ENCODE data around the gene SDK1. TPM values are rescaled to one million over a fixed set of nuclear protein-coding genes. Genes with fewer than 3 reads are reported as not detected.

Gene SDK1
- total and polyA plus RNA-seq, 7 experiments from 2014 or later = 0.07 to 2.5 (median 0.54) TPM

- Histone ChIP-seq H3K36me3 (ENCODE audit: control insufficient read depth in 2 of 3, insufficient read depth in 3 of 3, low read length in 3 of 3) (no peaks in the 10 kb centered on the region), H3K27ac (ENCODE audit: low read depth, low read length) (no peak overlapping the region), H3K27me3 (ENCODE audit: control insufficient read depth in 2 of 2, insufficient read depth in 2 of 2, low read length in 2 of 2) (no peaks in the 10 kb centered on the region), H3K9me3 (ENCODE audit: control insufficient read depth in 2 of 3, low read length in 3 of 3) (no peaks in the 10 kb centered on the region), H3K4me1 (ENCODE audit: control insufficient read depth in 2 of 2, insufficient read depth in 2 of 2, low read length in 2 of 2) (no peaks in the 10 kb centered on the region), H3K4me3 (ENCODE audit: low read length) (no peak overlapping the region)
- DNase-seq (no peak), ATAC-seq (no peak)
- H3K27me3 Mint-ChIP-seq = peaks cover 0 to 14% (median 0%) of the 10 kb centered on the region in 5 donors
- no peak overlapping the region for H3K27ac Mint-ChIP-seq
- ChIA-PET CTCF (no interaction called here), POLR2A (no interaction called here)
- no peaks in the 10 kb centered on the region for H3K9me3 Mint-ChIP-seq
- H3K36me3 Mint-ChIP-seq = no peaks in the 10 kb centered on the region
- intact Hi-C loops (cut with micrococcal nuclease) = no loop called here
- no peaks in the 10 kb centered on the region for H3K4me1 Mint-ChIP-seq
- H3K4me3 Mint-ChIP-seq = no peak overlapping the region
Measured at GRCh38 chr7:3345699-3346481, 44.8 kb downstream of the SDK1 start.

GRCh38 chr7:3349126-3349525 is 48.1 kb downstream of the SDK1 start:
- no peak overlapping the region for H3K27ac Mint-ChIP-seq
- Histone ChIP-seq H3K4me3 (ENCODE audit: low read length) (no peak overlapping the region), H3K4me1 (ENCODE audit: control insufficient read depth in 2 of 2, insufficient read depth in 2 of 2, low read length in 2 of 2) (no peaks in the 10 kb centered on the region), H3K36me3 (ENCODE audit: control insufficient read depth in 2 of 3, insufficient read depth in 3 of 3, low read length in 3 of 3) (no peaks in the 10 kb centered on the region), H3K9me3 (ENCODE audit: control insufficient read depth in 2 of 3, low read length in 3 of 3) (no peaks in the 10 kb centered on the region), H3K27ac (ENCODE audit: low read depth, low read length) (no peak overlapping the region), H3K27me3 (ENCODE audit: control insufficient read depth in 2 of 2, insufficient read depth in 2 of 2, low read length in 2 of 2) (no peaks in the 10 kb centered on the region)
- H3K4me3 Mint-ChIP-seq = no peak overlapping the region
- ChIA-PET POLR2A (no interaction called here), CTCF (no interaction called here)
- DNase-seq (no peak), ATAC-seq (no peak)
- H3K4me1 Mint-ChIP-seq = no peaks in the 10 kb centered on the region
- intact Hi-C loops (cut with micrococcal nuclease) = no loop called here
- peaks cover 0 to 13% (median 0%) of the 10 kb centered on the region in 5 donors for H3K27me3 Mint-ChIP-seq
- H3K36me3 Mint-ChIP-seq = no peaks in the 10 kb centered on the region
- H3K9me3 Mint-ChIP-seq = no peaks in the 10 kb centered on the region

- DNase-seq (no peak), ATAC-seq (no peak)
- Histone ChIP-seq H3K27me3 (ENCODE audit: control insufficient read depth in 2 of 2, insufficient read depth in 2 of 2, low read length in 2 of 2) (no peaks in the 10 kb centered on the region), H3K36me3 (ENCODE audit: control insufficient read depth in 2 of 3, insufficient read depth in 3 of 3, low read length in 3 of 3) (no peaks in the 10 kb centered on the region), H3K4me1 (ENCODE audit: control insufficient read depth in 2 of 2, insufficient read depth in 2 of 2, low read length in 2 of 2) (no peaks in the 10 kb centered on the region), H3K4me3 (ENCODE audit: low read length) (no peak overlapping the region), H3K27ac (ENCODE audit: low read depth, low read length) (no peak overlapping the region), H3K9me3 (ENCODE audit: control insufficient read depth in 2 of 3, low read length in 3 of 3) (no peaks in the 10 kb centered on the region)
- H3K4me1 Mint-ChIP-seq = no peaks in the 10 kb centered on the region
- peaks cover 0 to 5% (median 0%) of the 10 kb centered on the region in 5 donors for H3K36me3 Mint-ChIP-seq
- intact Hi-C loops (cut with micrococcal nuclease) = no loop called here
- no peak overlapping the region for H3K27ac Mint-ChIP-seq
- ChIA-PET POLR2A (no interaction called here), CTCF (no interaction called here)
- no peak overlapping the region for H3K4me3 Mint-ChIP-seq
- peaks cover 0 to 12% (median 0%) of the 10 kb centered on the region in 5 donors for H3K27me3 Mint-ChIP-seq
- peaks cover 0 to 2% (median 0%) of the 10 kb centered on the region in 11 donors for H3K9me3 Mint-ChIP-seq
Measured at GRCh38 chr7:3356173-3356572, 55.1 kb downstream of the SDK1 start.

- no peak overlapping the region for H3K4me3 ChIP-seq (ENCODE audit: low read length)
- H3K4me1 ChIP-seq (ENCODE audit: control insufficient read depth in 2 of 2, insufficient read depth in 2 of 2, low read length in 2 of 2) = no peaks in the 10 kb centered on the region
- H3K4me3 Mint-ChIP-seq = no peak overlapping the region
- H3K27ac Mint-ChIP-seq = no peak overlapping the region
- no peak for DNase-seq
- no peaks in the 10 kb centered on the region for H3K9me3 ChIP-seq (ENCODE audit: control insufficient read depth in 2 of 3, low read length in 3 of 3)
- no peaks in the 10 kb centered on the region for H3K27me3 ChIP-seq (ENCODE audit: control insufficient read depth in 2 of 2, insufficient read depth in 2 of 2, low read length in 2 of 2)
- peaks cover 0 to 6% (median 0%) of the 10 kb centered on the region in 5 donors for H3K27me3 Mint-ChIP-seq
- peaks cover 0 to 2% (median 0%) of the 10 kb centered on the region in 11 donors for H3K9me3 Mint-ChIP-seq
- no peaks in the 10 kb centered on the region for H3K4me1 Mint-ChIP-seq
- H3K36me3 ChIP-seq (ENCODE audit: control insufficient read depth in 2 of 3, insufficient read depth in 3 of 3, low read length in 3 of 3) = no peaks in the 10 kb centered on the region
- POLR2A ChIA-PET = interaction anchor here (1.0 kb wide), 1 partner anchor 9 kb away, joined by 4 read pairs; no protein-coding TSS in a partner anchor
- CTCF ChIA-PET = no interaction called here
- intact Hi-C loops (cut with micrococcal nuclease) = no loop called here
- peaks cover 0 to 5% (median 0%) of the 10 kb centered on the region in 5 donors for H3K36me3 Mint-ChIP-seq
- no peak overlapping the region for H3K27ac ChIP-seq (ENCODE audit: low read depth, low read length)
- no peak for ATAC-seq
Measured at GRCh38 chr7:3358991-3359390, 57.9 kb downstream of the SDK1 start.

GRCh38 chr7:3367261-3367660 is 66.2 kb downstream of the SDK1 start:
- no peaks in the 10 kb centered on the region for H3K27me3 ChIP-seq (ENCODE audit: control insufficient read depth in 2 of 2, insufficient read depth in 2 of 2, low read length in 2 of 2)
- no peaks in the 10 kb centered on the region for H3K4me1 ChIP-seq (ENCODE audit: control insufficient read depth in 2 of 2, insufficient read depth in 2 of 2, low read length in 2 of 2)
- no peak overlapping the region for H3K4me3 ChIP-seq (ENCODE audit: low read length)
- no peak overlapping the region for H3K4me3 Mint-ChIP-seq
- H3K27ac ChIP-seq (ENCODE audit: low read depth, low read length) = no peak overlapping the region
- CTCF ChIA-PET = no interaction called here
- no peak for DNase-seq
- H3K9me3 Mint-ChIP-seq = peaks cover 0 to 2% (median 0%) of the 10 kb centered on the region in 11 donors
- H3K9me3 ChIP-seq (ENCODE audit: control insufficient read depth in 2 of 3, low read length in 3 of 3) = no peaks in the 10 kb centered on the region
- no peaks in the 10 kb centered on the region for H3K36me3 ChIP-seq (ENCODE audit: control insufficient read depth in 2 of 3, insufficient read depth in 3 of 3, low read length in 3 of 3)
- intact Hi-C loops (cut with micrococcal nuclease) = no loop called here
- H3K27ac Mint-ChIP-seq = no peak overlapping the region
- H3K4me1 Mint-ChIP-seq = peaks cover 0 to 15% (median 10%) of the 10 kb centered on the region in 7 donors
- H3K27me3 Mint-ChIP-seq = peaks cover 0 to 21% (median 5%) of the 10 kb centered on the region in 5 donors
- ATAC-seq = no peak
- H3K36me3 Mint-ChIP-seq = peaks cover 0 to 4% (median 0%) of the 10 kb centered on the region in 5 donors
- POLR2A ChIA-PET = interaction anchor here (0.9 kb wide), 1 partner anchor 9 kb away, joined by 4 read pairs; no protein-coding TSS in a partner anchor

- intact Hi-C loops (cut with micrococcal nuclease) = no loop called here
- H3K9me3 ChIP-seq (ENCODE audit: control insufficient read depth in 2 of 3, low read length in 3 of 3) = no peaks in the 10 kb centered on the region
- DNase-seq (no peak), ATAC-seq (no peak)
- H3K27me3 ChIP-seq (ENCODE audit: control insufficient read depth in 2 of 2, insufficient read depth in 2 of 2, low read length in 2 of 2) = no peaks in the 10 kb centered on the region
- H3K9me3 Mint-ChIP-seq = peaks cover 0 to 2% (median 0%) of the 10 kb centered on the region in 11 donors
- H3K36me3 Mint-ChIP-seq = no peaks in the 10 kb centered on the region
- peaks cover 0 to 21% (median 7%) of the 10 kb centered on the region in 5 donors for H3K27me3 Mint-ChIP-seq
- H3K27ac Mint-ChIP-seq = no peak overlapping the region
- no peaks in the 10 kb centered on the region for H3K4me1 ChIP-seq (ENCODE audit: control insufficient read depth in 2 of 2, insufficient read depth in 2 of 2, low read length in 2 of 2)
- H3K4me1 Mint-ChIP-seq = peaks cover 0 to 15% (median 10%) of the 10 kb centered on the region in 7 donors
- CTCF ChIA-PET = no interaction called here
- POLR2A ChIA-PET = no interaction called here
- no peak overlapping the region for H3K4me3 ChIP-seq (ENCODE audit: low read length)
- no peak overlapping the region for H3K4me3 Mint-ChIP-seq
- no peak overlapping the region for H3K27ac ChIP-seq (ENCODE audit: low read depth, low read length)
- no peaks in the 10 kb centered on the region for H3K36me3 ChIP-seq (ENCODE audit: control insufficient read depth in 2 of 3, insufficient read depth in 3 of 3, low read length in 3 of 3)
Measured at GRCh38 chr7:3370068-3370830, 69.2 kb downstream of the SDK1 start.

Measured in naive thymus-derived CD4-positive, alpha-beta T cell (primary cell).